K562 (cell line): ENCODE results near the gene SLC40A1. TPM values are rescaled to one million over a fixed set of nuclear protein-coding genes. Genes with fewer than 3 reads are reported as not detected.
A peak's percentile ranks its signal among the peaks of the same experiment; 100 is the strongest.

Experiments used
- ATAC-seq: fragments of 200-7000 bp; cut with Tn5 transposase; 3 replicates; pipeline ENCODE4 v1.9.1; 2020; ENCODE audit warnings: moderate library complexity
- BruUV-seq: library from RNA; stranded (reverse); fragments of 400-500 nt; replicated peaks from 2 replicates; lab custom pipeline; 2021; lab: Mats Ljungman, UMichigan
- CTCF ChIA-PET: fragments of 300-600 bp; formaldehyde crosslinking; extraction: SDS; loops from one replicate; lab custom pipeline; 2021; ENCODE audit warnings: low intra/inter-chr PET ratio; lab: Yijun Ruan, JAX
- POLR2A ChIA-PET: fragments of 300-600, 350-650 bp; sonication (Branson Sonifier 250); formaldehyde crosslinking; extraction: SDS; loops from one replicate; lab custom pipeline; 2021; ENCODE audit warnings: antibody characterized with exemption, inconsistent platforms; lab: Yijun Ruan, JAX
- DNase-seq, 4 experiments: peaks; one replicate each; pipeline versions ENCODE4 v3.0.0 to v3.0.0-alpha.2; 2011 to 2018; ENCODE audit warnings: low spot score in 3 of 4, mixed read lengths in 3 of 4; ENCODE audit errors: extremely low read depth in 1 of 4
- FAIRE-seq: peaks from 2 replicates; lab custom pipeline; 2011; peaks lifted over from hg19 to GRCh38; lab: Jason Lieb, UNC
- H2AFZ ChIP-seq: 2 replicates; pipeline ENCODE4 v1.6.0; 2011; ENCODE audit warnings: low read depth, low read length, control low read depth, inconsistent platforms
- H3K27ac ChIP-seq: fragments of 200-600 bp; 3 replicates; pipeline ENCODE4 v1.8.0; 2011; ENCODE audit warnings: low read depth, mild to moderate bottlenecking, control low read depth, inconsistent platforms, low read length, moderate library complexity, mixed read lengths; ENCODE audit errors: extremely low read depth
- H3K27me3 ChIP-seq, 2 experiments: fragments of 300-600 bp in 1 of 2; 2 replicates in 1 of 2; 3 replicates in 1 of 2; pipeline versions ENCODE4 v1.6.0 to v1.8.0; 2011; ENCODE audit warnings: inconsistent platforms in 2 of 2, low read length in 2 of 2, mild to moderate bottlenecking in 1 of 2, mixed read lengths in 1 of 2, moderate library complexity in 1 of 2; ENCODE audit not compliant: control insufficient read depth in 2 of 2, insufficient read depth in 2 of 2
- H3K36me3 ChIP-seq: fragments of 300-600 bp; 3 replicates; pipeline ENCODE4 v1.8.0; 2011; ENCODE audit warnings: mild to moderate bottlenecking, low read length, inconsistent platforms; ENCODE audit not compliant: control insufficient read depth, insufficient read depth
- H3K4me1 ChIP-seq, 2 experiments: fragments of 200-600 bp in 1 of 2; replicated peaks in 1 of 2; 2 replicates in 1 of 2; 3 replicates in 1 of 2; pipeline versions ENCODE4 v1.5.1 to v1.8.0; 2011; ENCODE audit warnings: inconsistent platforms in 2 of 2, low read length in 2 of 2, mild to moderate bottlenecking in 1 of 2, mixed read lengths in 1 of 2, moderate library complexity in 1 of 2; ENCODE audit not compliant: control insufficient read depth in 2 of 2, insufficient read depth in 2 of 2
- H3K4me2 ChIP-seq: 2 replicates; pipeline ENCODE4 v1.6.1; 2011; ENCODE audit warnings: low read length, control low read depth, inconsistent platforms, mixed read lengths; ENCODE audit not compliant: insufficient read depth
- H3K4me3 ChIP-seq: fragments of 200-600 bp; sonication (generic), shearing (Covaris generic); 2 replicates; pipeline ENCODE4 v1.5.1; 2016; ENCODE audit warnings: control low read depth, inconsistent platforms
- H3K79me2 ChIP-seq: fragments of 200-600 bp; 3 replicates; pipeline ENCODE4 v1.8.0; 2011; ENCODE audit warnings: low read length, inconsistent platforms; ENCODE audit not compliant: control insufficient read depth, insufficient read depth
- H3K9ac ChIP-seq, 2 experiments: 2 replicates each; pipeline versions ENCODE4 v1.6.0 to v1.6.1; 2011; ENCODE audit warnings: low read depth in 2 of 2, low read length in 2 of 2, control low read depth in 1 of 2, inconsistent platforms in 1 of 2, mild to moderate bottlenecking in 1 of 2, mixed read lengths in 1 of 2; ENCODE audit not compliant: insufficient read depth in 1 of 2
- H3K9me1 ChIP-seq: one replicate; pipeline ENCODE4 v1.6.0; 2011; ENCODE audit warnings: inconsistent platforms, mild to moderate bottlenecking, low read length, moderate library complexity; ENCODE audit not compliant: control insufficient read depth, insufficient read depth
- H3K9me3 ChIP-seq: replicated peaks from 2 replicates; pipeline ENCODE4 v1.5.1; 2011; ENCODE audit warnings: low read depth, low read length, inconsistent platforms; ENCODE audit not compliant: control insufficient read depth, insufficient read depth
- H4K20me1 ChIP-seq: replicated peaks from 2 replicates; pipeline ENCODE4 v1.6.1; 2011; ENCODE audit warnings: low read length, inconsistent platforms, mixed read lengths; ENCODE audit not compliant: control insufficient read depth, insufficient read depth
- BCOR ChIP-seq: fragments of 450-650 bp; IDR thresholded peaks from 2 replicates; pipeline ENCODE4 v1.6.1; 2016
- HNRNPUL1 ChIP-seq: fragments of 200-400 bp; formaldehyde crosslinking; IDR thresholded peaks from 2 replicates; pipeline ENCODE4 v1.6.1; 2017; ENCODE audit warnings: low read length
- JUNB ChIP-seq: fragments of 450-650 bp; formaldehyde crosslinking; conservative IDR thresholded peaks from 2 replicates; pipeline ENCODE4 v1.4.0; 2020; ENCODE audit warnings: mild to moderate bottlenecking
- KDM2B ChIP-seq: fragments of 250-450 bp; sonication (Bioruptor Pico); IDR thresholded peaks from 2 replicates; pipeline ENCODE4 v1.8.0; 2021; ENCODE audit warnings: mild to moderate bottlenecking, moderate library complexity
- KLF6 ChIP-seq: fragments of 250-450 bp; sonication (Bioruptor Pico); IDR thresholded peaks from 2 replicates; pipeline ENCODE4 v1.4.0; 2020; ENCODE audit warnings: mild to moderate bottlenecking, moderate library complexity, borderline replicate concordance
- NEUROD1 ChIP-seq: fragments of 150-350 bp; IDR thresholded peaks from 2 replicates; pipeline ENCODE4 v1.6.1; 2014; ENCODE audit warnings: borderline replicate concordance, low read length, low read depth; ENCODE audit not compliant: partially characterized antibody
- PRMT5 ChIP-seq: sonication (generic); formaldehyde crosslinking; IDR thresholded peaks from 2 replicates; pipeline ENCODE4 v1.5.0; 2020; ENCODE audit warnings: missing genetic modification reagents
- SLC30A9 ChIP-seq: fragments of 250-450 bp; sonication (Bioruptor Pico); IDR thresholded peaks from 2 replicates; pipeline ENCODE4 v1.8.0; 2022; ENCODE audit warnings: mild to moderate bottlenecking, moderate library complexity
- SRSF9 ChIP-seq: fragments of 200-400 bp; formaldehyde crosslinking; IDR thresholded peaks from 2 replicates; pipeline ENCODE4 v1.6.1; 2017; ENCODE audit warnings: low read depth, low read length, borderline replicate concordance
- ZNF143 ChIP-seq: sonication (generic); formaldehyde crosslinking; IDR thresholded peaks from 2 replicates; pipeline ENCODE4 v1.9.0; 2022; ENCODE audit warnings: mild to moderate bottlenecking, missing genetic modification reagents
- ZNF165 ChIP-seq: fragments of 250-450 bp; sonication (Bioruptor Pico); IDR thresholded peaks from 2 replicates; pipeline ENCODE4 v1.4.0; 2020; ENCODE audit warnings: borderline replicate concordance
- WGBS: fragments of 100-300 bp; shearing (Covaris generic); methylation state at CpG from one replicate; pipeline ENCODE4 v1.1.6; 2016; ENCODE audit warnings: low coverage, mixed read lengths; ENCODE audit not compliant: insufficient coverage; ENCODE audit errors: missing lambda C conversion rate; 5-methylcytosine and 5-hydroxymethylcytosine counted together
- in situ Hi-C: fragments of 300-500 bp; cut with MboI; formaldehyde crosslinking; loops from 4 replicates; pipeline ENCODE4 v1.15.0; 2018; ENCODE audit warnings: inconsistent platforms, mixed read lengths
- intact Hi-C: fragments of 100-400 bp; cut with micrococcal nuclease; formaldehyde crosslinking; loops from 2 replicates; pipeline ENCODE4 v1.14.2; 2022
- polyA plus RNA-seq, 8 experiments: library from polyadenylated mRNA; depleted of rRNA in 4 of 8; stranded (reverse) in 5 of 8; unstranded in 3 of 8; fragments of >200 nt; fragmentation: Nextera tagmentation in 2 of 8; fragmentation: Illumina TruSeq in 1 of 8; extraction: Ambion mirVana in 2 of 8; extraction: Trizol in 1 of 8; gene quantifications; 2 replicates each; pipeline versions ENCODE4 v1.2.1 to v1.2.3, GENCODE V29; 2011 to 2014; ENCODE audit warnings: inconsistent platforms in 1 of 8, missing spikeins in 1 of 8
- total RNA-seq, 7 experiments: library from RNA; depleted of rRNA in 6 of 7; stranded (reverse); fragments of >200 nt in 6 of 7; fragmentation: Illumina TruSeq in 2 of 7; extraction: Trizol in 2 of 7; gene quantifications; 2 replicates each; pipeline versions ENCODE4 v1.2.1 to v1.2.3, GENCODE V29; 2011 to 2021; ENCODE audit warnings: low replicate concordance in 1 of 7
- TF ChIP-seq, protein P1 (sequence below): fragments of 450-650 bp; IDR thresholded peaks from 2 replicates; pipeline ENCODE4 v1.6.1; 2017; ENCODE audit warnings: antibody characterized with exemption, mild to moderate bottlenecking
- TF ChIP-seq, protein P2 (sequence below): fragments of 250-450 bp; sonication (Bioruptor Pico); IDR thresholded peaks from 2 replicates; pipeline ENCODE4 v1.4.0; 2020

The SLC40A1 gene
- total and polyA plus RNA-seq, 9 of the 15 experiments (the other 6 are each of a cell fraction or from before 2014, with no cell fraction given) = 42.2 to 95.9 (median 54.9) TPM

DNA sequence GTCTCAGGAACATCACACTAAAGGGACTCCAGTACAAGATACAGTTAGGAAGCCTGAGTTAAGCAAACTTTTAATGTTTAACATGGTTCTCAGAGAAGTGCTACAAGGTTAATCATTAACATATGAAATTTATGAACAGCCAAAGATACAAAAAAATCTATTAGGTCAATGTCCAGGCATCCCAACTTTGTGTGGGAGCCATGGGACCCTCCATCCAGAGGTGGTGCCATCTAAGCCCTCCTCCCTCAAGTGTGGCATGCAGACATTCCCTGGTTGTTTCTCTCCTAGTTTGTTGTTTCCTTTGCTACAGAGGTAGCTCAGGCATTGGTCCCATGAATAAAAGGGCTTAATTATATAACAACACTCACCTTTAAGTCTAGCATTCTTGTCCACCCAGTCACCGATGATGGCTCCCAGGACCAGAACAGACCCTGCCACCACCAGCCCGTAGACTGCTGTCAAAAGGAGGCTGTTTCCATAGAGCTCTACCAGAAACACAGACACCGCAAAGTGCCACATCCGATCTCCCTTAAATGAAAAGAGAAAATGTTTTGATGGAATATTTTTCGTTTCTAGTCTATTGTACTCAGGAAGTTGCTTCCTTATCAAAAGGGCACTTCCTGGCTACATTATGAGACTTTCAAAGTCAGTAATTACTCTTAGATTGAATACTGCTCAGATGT lies 5.7 kb downstream of the SLC40A1 start:
- Histone ChIP-seq H3K27ac (no peak overlapping the region; the same call in 2 of the 3 replicates), H4K20me1 (no peaks in the 10 kb centered on the region), H3K9me3 (no peaks in the 10 kb centered on the region), H3K36me3 (peaks cover 99% of the 10 kb centered on the region), H2AFZ (no peak overlapping the region), H3K9ac (peak overlapping the region in 1 of 2 experiments; percentile 48; a peak in 1 of 4 replicates), H3K4me1 (peaks cover 0 to 19% of the 10 kb centered on the region in 2 experiments; a peak in 2 of 5 replicates), H3K4me2 (no peak overlapping the region), H3K27me3 (no peaks in the 10 kb centered on the region), H3K4me3 (no peak overlapping the region), H3K79me2 (peaks cover 82% of the 10 kb centered on the region), H3K9me1 (no peaks in the 10 kb centered on the region)
- ChIA-PET POLR2A (interaction anchor here (0.6 to 1.3 kb wide), 2 partner anchors 17 to 154 kb away, joined by 4 read pairs; no protein-coding TSS in a partner anchor), CTCF (no interaction called here)
- no peak for DNase-seq
- ATAC-seq = no peak
- intact Hi-C loops = no loop called here
- WGBS = 81% methylated on average over 5 of the region's 5 CpGs
- BruUV-seq = no TSS peak
- FAIRE-seq = no peak
- in situ Hi-C loops = no loop called here
- no peak for TF ChIP-seq BCOR
- TF ChIP-seq SRSF9 = no peak
- no peak for TF ChIP-seq SLC30A9 (CRISPR knock-in tag)
- no peak for TF ChIP-seq NEUROD1
- TF ChIP-seq KLF6 = no peak
- no peak for TF ChIP-seq ZNF143 (CRISPR knock-in tag)
- TF ChIP-seq, protein P1, sequence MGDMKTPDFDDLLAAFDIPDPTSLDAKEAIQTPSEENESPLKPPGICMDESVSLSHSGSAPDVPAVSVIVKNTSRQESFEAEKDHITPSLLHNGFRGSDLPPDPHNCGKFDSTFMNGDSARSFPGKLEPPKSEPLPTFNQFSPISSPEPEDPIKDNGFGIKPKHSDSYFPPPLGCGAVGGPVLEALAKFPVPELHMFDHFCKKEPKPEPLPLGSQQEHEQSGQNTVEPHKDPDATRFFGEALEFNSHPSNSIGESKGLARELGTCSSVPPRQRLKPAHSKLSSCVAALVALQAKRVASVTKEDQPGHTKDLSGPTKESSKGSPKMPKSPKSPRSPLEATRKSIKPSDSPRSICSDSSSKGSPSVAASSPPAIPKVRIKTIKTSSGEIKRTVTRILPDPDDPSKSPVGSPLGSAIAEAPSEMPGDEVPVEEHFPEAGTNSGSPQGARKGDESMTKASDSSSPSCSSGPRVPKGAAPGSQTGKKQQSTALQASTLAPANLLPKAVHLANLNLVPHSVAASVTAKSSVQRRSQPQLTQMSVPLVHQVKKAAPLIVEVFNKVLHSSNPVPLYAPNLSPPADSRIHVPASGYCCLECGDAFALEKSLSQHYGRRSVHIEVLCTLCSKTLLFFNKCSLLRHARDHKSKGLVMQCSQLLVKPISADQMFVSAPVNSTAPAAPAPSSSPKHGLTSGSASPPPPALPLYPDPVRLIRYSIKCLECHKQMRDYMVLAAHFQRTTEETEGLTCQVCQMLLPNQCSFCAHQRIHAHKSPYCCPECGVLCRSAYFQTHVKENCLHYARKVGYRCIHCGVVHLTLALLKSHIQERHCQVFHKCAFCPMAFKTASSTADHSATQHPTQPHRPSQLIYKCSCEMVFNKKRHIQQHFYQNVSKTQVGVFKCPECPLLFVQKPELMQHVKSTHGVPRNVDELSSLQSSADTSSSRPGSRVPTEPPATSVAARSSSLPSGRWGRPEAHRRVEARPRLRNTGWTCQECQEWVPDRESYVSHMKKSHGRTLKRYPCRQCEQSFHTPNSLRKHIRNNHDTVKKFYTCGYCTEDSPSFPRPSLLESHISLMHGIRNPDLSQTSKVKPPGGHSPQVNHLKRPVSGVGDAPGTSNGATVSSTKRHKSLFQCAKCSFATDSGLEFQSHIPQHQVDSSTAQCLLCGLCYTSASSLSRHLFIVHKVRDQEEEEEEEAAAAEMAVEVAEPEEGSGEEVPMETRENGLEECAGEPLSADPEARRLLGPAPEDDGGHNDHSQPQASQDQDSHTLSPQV = no peak
- no peak for TF ChIP-seq KDM2B (CRISPR knock-in tag)
- TF ChIP-seq JUNB = no peak
- TF ChIP-seq HNRNPUL1 = no peak
- no peak for TF ChIP-seq ZNF165
- TF ChIP-seq PRMT5 (CRISPR knock-in tag) = no peak
- TF ChIP-seq, protein P2, sequence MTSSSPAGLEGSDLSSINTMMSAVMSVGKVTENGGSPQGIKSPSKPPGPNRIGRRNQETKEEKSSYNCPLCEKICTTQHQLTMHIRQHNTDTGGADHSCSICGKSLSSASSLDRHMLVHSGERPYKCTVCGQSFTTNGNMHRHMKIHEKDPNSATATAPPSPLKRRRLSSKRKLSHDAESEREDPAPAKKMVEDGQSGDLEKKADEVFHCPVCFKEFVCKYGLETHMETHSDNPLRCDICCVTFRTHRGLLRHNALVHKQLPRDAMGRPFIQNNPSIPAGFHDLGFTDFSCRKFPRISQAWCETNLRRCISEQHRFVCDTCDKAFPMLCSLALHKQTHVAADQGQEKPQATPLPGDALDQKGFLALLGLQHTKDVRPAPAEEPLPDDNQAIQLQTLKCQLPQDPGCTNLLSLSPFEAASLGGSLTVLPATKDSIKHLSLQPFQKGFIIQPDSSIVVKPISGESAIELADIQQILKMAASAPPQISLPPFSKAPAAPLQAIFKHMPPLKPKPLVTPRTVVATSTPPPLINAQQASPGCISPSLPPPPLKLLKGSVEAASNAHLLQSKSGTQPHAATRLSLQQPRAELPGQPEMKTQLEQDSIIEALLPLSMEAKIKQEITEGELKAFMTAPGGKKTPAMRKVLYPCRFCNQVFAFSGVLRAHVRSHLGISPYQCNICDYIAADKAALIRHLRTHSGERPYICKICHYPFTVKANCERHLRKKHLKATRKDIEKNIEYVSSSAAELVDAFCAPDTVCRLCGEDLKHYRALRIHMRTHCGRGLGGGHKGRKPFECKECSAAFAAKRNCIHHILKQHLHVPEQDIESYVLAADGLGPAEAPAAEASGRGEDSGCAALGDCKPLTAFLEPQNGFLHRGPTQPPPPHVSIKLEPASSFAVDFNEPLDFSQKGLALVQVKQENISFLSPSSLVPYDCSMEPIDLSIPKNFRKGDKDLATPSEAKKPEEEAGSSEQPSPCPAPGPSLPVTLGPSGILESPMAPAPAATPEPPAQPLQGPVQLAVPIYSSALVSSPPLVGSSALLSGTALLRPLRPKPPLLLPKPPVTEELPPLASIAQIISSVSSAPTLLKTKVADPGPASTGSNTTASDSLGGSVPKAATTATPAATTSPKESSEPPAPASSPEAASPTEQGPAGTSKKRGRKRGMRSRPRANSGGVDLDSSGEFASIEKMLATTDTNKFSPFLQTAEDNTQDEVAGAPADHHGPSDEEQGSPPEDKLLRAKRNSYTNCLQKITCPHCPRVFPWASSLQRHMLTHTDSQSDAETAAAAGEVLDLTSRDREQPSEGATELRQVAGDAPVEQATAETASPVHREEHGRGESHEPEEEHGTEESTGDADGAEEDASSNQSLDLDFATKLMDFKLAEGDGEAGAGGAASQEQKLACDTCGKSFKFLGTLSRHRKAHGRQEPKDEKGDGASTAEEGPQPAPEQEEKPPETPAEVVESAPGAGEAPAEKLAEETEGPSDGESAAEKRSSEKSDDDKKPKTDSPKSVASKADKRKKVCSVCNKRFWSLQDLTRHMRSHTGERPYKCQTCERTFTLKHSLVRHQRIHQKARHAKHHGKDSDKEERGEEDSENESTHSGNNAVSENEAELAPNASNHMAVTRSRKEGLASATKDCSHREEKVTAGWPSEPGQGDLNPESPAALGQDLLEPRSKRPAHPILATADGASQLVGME (CRISPR knock-in tag) = no peak
